ENCODE data around the gene ZNF18.

Gene ZNF18

GRCh38 chr17:11997147-11997971 is at the start of gene ZNF18:
TSS of gene ZNF18 (minus strand) at chr17:11997475. CDS start at chr17:11992829, 4,646 bp downstream.
- DNase-seq = peak; percentile 97 to 99 (median 99)

GRCh38 chr17:12046786-12047185 is 49.5 kb upstream of the ZNF18 start:
- DNase-seq = no peak

- no peak for DNase-seq
Measured at GRCh38 chr17:12043702-12044101, 46.4 kb upstream of the ZNF18 start.

GRCh38 chr17:12041312-12041711 is 44.0 kb upstream of the ZNF18 start:
- peak; percentile 21 to 70 (median 65) for DNase-seq

- DNase-seq = no peak
Measured at GRCh38 chr17:12040478-12040877, 43.2 kb upstream of the ZNF18 start.

GRCh38 chr17:12037970-12038369 is 40.7 kb upstream of the ZNF18 start:
- no peak for DNase-seq

- no peak for DNase-seq
Measured at GRCh38 chr17:12035673-12036072, 38.4 kb upstream of the ZNF18 start.

- no peak for DNase-seq
Measured at GRCh38 chr17:12034538-12034937, 37.3 kb upstream of the ZNF18 start.

GRCh38 chr17:12028611-12029010 is 31.3 kb upstream of the ZNF18 start:
- DNase-seq = no peak

- DNase-seq = no peak
Measured at GRCh38 chr17:12027658-12028057, 30.4 kb upstream of the ZNF18 start.

GRCh38 chr17:12024327-12024726 is 27.1 kb upstream of the ZNF18 start:
- DNase-seq = no peak

- no peak for DNase-seq
Measured at GRCh38 chr17:12022310-12022709, 25.0 kb upstream of the ZNF18 start.

- peak; percentile 49 to 60 (median 59) for DNase-seq
Measured at GRCh38 chr17:12021623-12022140, 24.4 kb upstream of the ZNF18 start.

GRCh38 chr17:12020642-12021622 is 23.7 kb upstream of the ZNF18 start, which contains the start of gene MAP2K4:
TSS of gene MAP2K4 (plus strand) at chr17:12020877. CDS start at chr17:12020887, 10 bp downstream.
- peak; percentile 89 to 97 (median 97) for DNase-seq

GRCh38 chr17:12007466-12007865 is 10.2 kb upstream of the ZNF18 start:
- no peak for DNase-seq

- DNase-seq = peak; percentile 35 to 55 (median 48)
Measured at GRCh38 chr17:11999696-12000095, 2.4 kb upstream of the ZNF18 start.

- no peak for DNase-seq
Measured at GRCh38 chr17:11997972-11998233, 628 bp upstream of the ZNF18 start.

- peak; percentile 61 to 69 (median 67) for DNase-seq
Measured at GRCh38 chr17:11996722-11997146, 541 bp downstream of the ZNF18 start.

GRCh38 chr17:11991461-11991860 is 5.8 kb downstream of the ZNF18 start:
- DNase-seq = no peak

GRCh38 chr17:11990363-11990983 is 6.8 kb downstream of the ZNF18 start:
- no peak for DNase-seq

- DNase-seq = peak; percentile 17 to 36 (median 30)
Measured at GRCh38 chr17:11986942-11987329, 10.3 kb downstream of the ZNF18 start.

GRCh38 chr17:11986179-11986941 is 10.9 kb downstream of the ZNF18 start:
- DNase-seq = no peak

Measured in suppressor macrophage treated with lipopolysaccharide for 1 hour (primary cell).